Heart left ventricle (tissue), 13 donors: Measurements from ENCODE around the gene PPIL1.

Source experiments
- CTCF ChIP-seq, 12 donors: fragments of 200-600 bp; sonication (generic) in 4 of 12; IDR thresholded peaks; one replicate each; pipeline versions ENCODE4 v1.5.0 to v1.8.0; 2018 to 2022; ENCODE audit warnings: antibody characterized with exemption in 12 of 12, mild to moderate bottlenecking in 5 of 12
- POLR2A ChIP-seq, 2 donors: fragments of 450-650 bp; IDR thresholded peaks; one replicate each; pipeline ENCODE4 v1.6.1; 2017; ENCODE audit warnings: antibody characterized with exemption in 2 of 2, mild to moderate bottlenecking in 2 of 2, moderate library complexity in 2 of 2
- donor health status: ischemic (EF 13 %, LVEDD 7.1; RV severe dilation, severe dysfunction).
- donor health status: DM: no; HTN: yes; CAD: no.
- donor health status: DM: no; HTN: no; CAD: no.
- donor health status: ischemic (EF 25% LVEDD 6.9; RV normal size, moderate dysfunction).
- donor health status: ischemic (EF 25% LVEDD 5.7; RV mildly dilated, moderate dysfunction).
- donor health status: ischemic (EF 35%, LVEDD 5.7; RV mildly dilated, moderate dysfunction).
- donor health status: nonischemic (EF 11% LVEDD 7.7; RV severe dilation, severe dysfunction).
- donor health status: DM: yes; HTN: yes; CAD: no.
- donor health status: PGD.
- donor health status: ischemic (EF 29% LVEDD 5.4; RV normal size, mild dysfunction).
- donor health status: nonischemic (EF 23%, LVEDD 6.1; RV moderate dilation, normal function).

- TF ChIP-seq CTCF (IDR thresholded peaks at IDR 0.05): no peak
- no peak for TF ChIP-seq POLR2A (IDR thresholded peaks at IDR 0.05)
These were observed 15.6 kb upstream of the PPIL1 start for GRCh38 chr6:36890112-36890663.
